ENCODE results near the gene NFIX. TPM values are rescaled to one million over a fixed set of nuclear protein-coding genes. Genes with fewer than 3 reads are reported as not detected.

NFIX gene
- total and polyA plus RNA-seq, 2 of the 13 experiments (the other 11 are each of a cell fraction or from before 2014, with no cell fraction given) = 3.4 to 5.4 TPM

GRCh38 chr19:12956446-12957388 is 38.6 kb upstream of the NFIX start, which contains the start of gene GADD45GIP1 (continued):
- TF ChIP-seq ZNF792 (CRISPR knock-in tag; IDR thresholded peaks at IDR 0.05) (peak; percentile 64; the same call in 1 of the 2 replicates), MIXL1 (CRISPR knock-in tag; IDR thresholded peaks at IDR 0.05) (0 out of 2 replicates have a peak, but pooled peaks have one; percentile 19), ZNF703 (CRISPR knock-in tag; IDR thresholded peaks at IDR 0.05; ENCODE audit: borderline replicate concordance) (no peak), SUZ12 (IDR thresholded peaks at IDR 0.05; ENCODE audit: low read depth, low read length) (no peak), CHD4 (IDR thresholded peaks at IDR 0.05; ENCODE audit: borderline replicate concordance, low read length) (no peak), ZNF280B (CRISPR knock-in tag; IDR thresholded peaks at IDR 0.05; ENCODE audit: borderline replicate concordance) (peak; percentile 55; the same call in 1 of the 2 replicates), FOXK2 (IDR thresholded peaks at IDR 0.05) (no peak), SNAPC4 (CRISPR knock-in tag; IDR thresholded peaks at IDR 0.05) (no peak), RCOR2 (CRISPR knock-in tag; IDR thresholded peaks at IDR 0.05) (no peak), NR2F6 (IDR thresholded peaks at IDR 0.05) (no peak), NR2F6 (CRISPR knock-in tag; IDR thresholded peaks at IDR 0.05) (no peak), RXRB (CRISPR knock-in tag; IDR thresholded peaks at IDR 0.05; ENCODE audit: borderline replicate concordance) (0 out of 2 replicates have a peak, but pooled peaks have one; percentile 15), ZNF124 (CRISPR knock-in tag; IDR thresholded peaks at IDR 0.05) (no peak), ZNF670 (CRISPR knock-in tag; IDR thresholded peaks at IDR 0.05; ENCODE audit: borderline replicate concordance) (0 out of 2 replicates have a peak, but pooled peaks have one; percentile 52), HMGXB4 (CRISPR knock-in tag; IDR thresholded peaks at IDR 0.05; ENCODE audit: borderline replicate concordance in 1 of 2, low read depth in 1 of 2) (peak; percentile 72 to 86), ZNF276 (CRISPR knock-in tag; IDR thresholded peaks at IDR 0.05; ENCODE audit: low read depth) (no peak), PHB2 (IDR thresholded peaks at IDR 0.05; ENCODE audit: partially characterized antibody) (no peak), NCOA1 (CRISPR knock-in tag; IDR thresholded peaks at IDR 0.05) (no peak; the same call in 1 of the 2 replicates), ZNF790 (CRISPR knock-in tag; IDR thresholded peaks at IDR 0.05; ENCODE audit: borderline replicate concordance) (peak; percentile 83; the same call in 1 of the 2 replicates)
